Lower lobe of right lung (tissue), 2 donors: ENCODE data around the gene TNIK. TPM values are rescaled to one million over a fixed set of nuclear protein-coding genes. Genes with fewer than 3 reads are reported as not detected.

Source experiments
- ATAC-seq, 2 donors: fragments of 200-7000 bp; cut with Tn5 transposase; one replicate each; pipeline ENCODE4 v1.9.1; 2020 to 2022; ENCODE audit warnings: mild to moderate bottlenecking in 2 of 2, moderate library complexity in 2 of 2
- DNase-seq: peaks from one replicate; pipeline ENCODE4 v3.0.0-alpha.2; 2020
- H3K27ac ChIP-seq: fragments of 200-600 bp; one replicate; pipeline ENCODE4 v1.8.0; 2022
- H3K27me3 ChIP-seq: fragments of 200-600 bp; one replicate; pipeline ENCODE4 v1.8.0; 2022; ENCODE audit warnings: low read depth
- H3K36me3 ChIP-seq: fragments of 200-600 bp; one replicate; pipeline ENCODE4 v1.8.0; 2022; ENCODE audit warnings: mild to moderate bottlenecking
- H3K4me1 ChIP-seq: fragments of 200-600 bp; one replicate; pipeline ENCODE4 v1.8.0; 2022
- H3K4me3 ChIP-seq: fragments of 200-600 bp; one replicate; pipeline ENCODE4 v1.8.0; 2022; ENCODE audit warnings: mild to moderate bottlenecking
- H3K9me3 ChIP-seq: fragments of 200-600 bp; one replicate; pipeline ENCODE4 v1.8.0; 2022
- intact Hi-C: fragments of 100-400 bp; cut with DNase I; formaldehyde crosslinking; loops from one replicate; pipeline ENCODE4 v1.11.0; 2022
- total RNA-seq: library from RNA; stranded (reverse); fragmentation: NEBNext Ultra II Directional; extraction: Animal tissue kit (Norgen Biotek cat#: 25700); gene quantifications from one replicate; pipeline ENCODE4 v1.2.1, GENCODE V29; 2021
- TF ChIP-seq, protein P1 (sequence below): fragments of 200-600 bp; IDR thresholded peaks from one replicate; pipeline ENCODE4 v1.8.0; 2022; ENCODE audit warnings: antibody characterized with exemption, mild to moderate bottlenecking
- donor health status: DM: no; HTN: yes; CAD: no; lungs with severe emphysema.

The TNIK gene
- total RNA-seq, 1 donor from 2014 or later: 29.3 TPM

DNA sequence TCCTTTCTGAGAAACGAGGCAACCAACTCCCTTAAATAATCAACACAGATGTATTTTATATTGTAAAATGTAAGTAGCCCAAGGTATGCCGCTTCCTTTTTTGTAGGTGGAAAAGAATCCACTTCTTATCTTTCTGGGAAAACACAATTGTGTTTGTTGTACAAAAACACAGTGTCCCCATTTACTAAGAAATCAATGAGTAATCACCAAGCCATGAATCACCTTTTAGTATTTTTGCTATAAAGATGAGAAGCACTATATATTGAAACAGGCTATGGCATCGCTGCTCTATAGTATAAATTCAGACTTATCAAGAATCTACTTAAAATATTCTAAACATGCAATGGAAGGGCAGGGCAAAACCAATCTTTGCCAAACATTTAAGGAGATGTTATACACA is 104.0 kb downstream of the TNIK start:
- Histone ChIP-seq H3K27ac (peak overlapping the region; percentile 46), H3K4me1 (peaks cover 22% of the 10 kb centered on the region), H3K36me3 (no peaks in the 10 kb centered on the region), H3K27me3 (no peaks in the 10 kb centered on the region), H3K9me3 (no peaks in the 10 kb centered on the region), H3K4me3 (no peak overlapping the region)
- intact Hi-C loops: no loop called here
- ATAC-seq (no peak), DNase-seq (no peak)
- TF ChIP-seq, protein P1, sequence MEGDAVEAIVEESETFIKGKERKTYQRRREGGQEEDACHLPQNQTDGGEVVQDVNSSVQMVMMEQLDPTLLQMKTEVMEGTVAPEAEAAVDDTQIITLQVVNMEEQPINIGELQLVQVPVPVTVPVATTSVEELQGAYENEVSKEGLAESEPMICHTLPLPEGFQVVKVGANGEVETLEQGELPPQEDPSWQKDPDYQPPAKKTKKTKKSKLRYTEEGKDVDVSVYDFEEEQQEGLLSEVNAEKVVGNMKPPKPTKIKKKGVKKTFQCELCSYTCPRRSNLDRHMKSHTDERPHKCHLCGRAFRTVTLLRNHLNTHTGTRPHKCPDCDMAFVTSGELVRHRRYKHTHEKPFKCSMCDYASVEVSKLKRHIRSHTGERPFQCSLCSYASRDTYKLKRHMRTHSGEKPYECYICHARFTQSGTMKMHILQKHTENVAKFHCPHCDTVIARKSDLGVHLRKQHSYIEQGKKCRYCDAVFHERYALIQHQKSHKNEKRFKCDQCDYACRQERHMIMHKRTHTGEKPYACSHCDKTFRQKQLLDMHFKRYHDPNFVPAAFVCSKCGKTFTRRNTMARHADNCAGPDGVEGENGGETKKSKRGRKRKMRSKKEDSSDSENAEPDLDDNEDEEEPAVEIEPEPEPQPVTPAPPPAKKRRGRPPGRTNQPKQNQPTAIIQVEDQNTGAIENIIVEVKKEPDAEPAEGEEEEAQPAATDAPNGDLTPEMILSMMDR: no peak

DNA sequence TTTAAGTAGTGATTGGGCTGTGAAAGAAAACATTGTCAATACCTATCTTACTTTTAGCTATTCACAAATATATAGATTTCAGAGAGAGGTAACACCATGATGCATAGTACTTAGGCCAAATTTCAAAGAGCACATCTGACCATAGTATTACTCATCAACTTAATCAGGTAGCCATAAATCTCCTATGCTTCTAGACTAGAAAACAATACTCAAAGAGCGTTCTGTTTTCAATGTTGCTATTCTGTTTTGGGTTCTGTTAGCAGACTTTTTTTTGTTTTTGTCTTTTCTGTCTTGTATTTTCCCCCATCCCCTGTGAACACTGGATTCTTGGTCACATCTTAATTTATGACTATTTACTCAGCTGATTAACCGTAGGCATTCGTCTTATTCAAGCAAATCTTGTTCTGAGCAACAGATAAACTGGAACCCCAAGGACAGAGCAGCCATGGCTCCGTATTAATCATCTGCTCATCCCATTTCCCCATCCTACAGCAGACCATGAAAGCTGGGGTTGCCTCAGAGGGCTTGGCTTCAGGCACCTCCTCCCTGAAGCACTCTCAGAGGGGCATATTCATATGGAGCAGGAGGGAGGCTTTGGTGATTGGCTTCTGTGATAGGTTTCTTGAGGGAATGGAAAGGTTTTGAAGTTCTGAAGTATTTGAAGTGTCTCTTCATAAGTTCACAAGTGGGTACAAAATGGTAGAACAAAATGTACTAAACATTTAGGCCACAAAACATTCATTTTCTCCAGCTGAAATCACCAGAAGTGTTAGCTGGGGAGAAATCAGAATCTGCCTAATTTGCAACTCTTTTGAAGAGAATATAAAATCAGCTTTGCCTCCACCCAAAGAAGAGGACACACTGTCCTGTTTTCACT is 105.3 kb downstream of the TNIK start:
- no peaks in the 10 kb centered on the region for H3K36me3 ChIP-seq
- TF ChIP-seq, protein P1: no peak
- H3K9me3 ChIP-seq: no peaks in the 10 kb centered on the region
- ATAC-seq (peak; percentile 82 to 88), DNase-seq (no peak)
- no peaks in the 10 kb centered on the region for H3K27me3 ChIP-seq
- intact Hi-C loops: no loop called here
- no peak overlapping the region for H3K4me3 ChIP-seq
- H3K4me1 ChIP-seq: peaks cover 22% of the 10 kb centered on the region
- peak overlapping the region; percentile 46 for H3K27ac ChIP-seq

GRCh38 chr3:171354049-171354705 is 106.0 kb downstream of the TNIK start:
- no peak overlapping the region for H3K27ac ChIP-seq
- H3K27me3 ChIP-seq: no peaks in the 10 kb centered on the region

DNA sequence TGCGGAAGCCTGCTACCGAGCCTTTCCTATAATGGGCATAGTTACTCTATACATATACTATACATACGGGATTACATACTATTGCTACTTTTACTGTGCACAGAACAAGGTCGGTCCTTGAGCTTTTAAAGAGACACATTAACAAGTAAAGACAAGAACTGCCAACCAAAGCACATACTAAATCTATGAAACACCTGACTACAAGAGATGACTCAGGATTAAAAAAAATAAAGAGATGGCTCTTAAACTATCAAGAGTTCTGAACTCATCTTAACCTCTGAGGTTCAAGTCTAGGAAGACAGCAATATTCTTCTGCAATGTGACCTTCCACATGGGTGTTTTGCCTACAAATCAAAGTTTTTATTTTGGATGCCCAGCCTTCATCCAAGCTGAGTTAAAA is 106.8 kb downstream of the TNIK start:
- Histone ChIP-seq H3K9me3 (no peaks in the 10 kb centered on the region), H3K27ac (no peak overlapping the region), H3K36me3 (no peaks in the 10 kb centered on the region), H3K27me3 (no peaks in the 10 kb centered on the region), H3K4me3 (no peak overlapping the region), H3K4me1 (peaks cover 23% of the 10 kb centered on the region)
- DNase-seq: no peak
- TF ChIP-seq, protein P1: no peak
- intact Hi-C loops: no loop called here
- no peak for ATAC-seq

More at GRCh38 chr3:171354049-171354705, 106.0 kb downstream of the TNIK start:
- Histone ChIP-seq H3K9me3 (no peaks in the 10 kb centered on the region), H3K36me3 (no peaks in the 10 kb centered on the region), H3K4me1 (peaks cover 22% of the 10 kb centered on the region), H3K4me3 (no peak overlapping the region)
- TF ChIP-seq, protein P1: no peak
- no peak for DNase-seq
- no peak for ATAC-seq
- intact Hi-C loops: no loop called here

DNA sequence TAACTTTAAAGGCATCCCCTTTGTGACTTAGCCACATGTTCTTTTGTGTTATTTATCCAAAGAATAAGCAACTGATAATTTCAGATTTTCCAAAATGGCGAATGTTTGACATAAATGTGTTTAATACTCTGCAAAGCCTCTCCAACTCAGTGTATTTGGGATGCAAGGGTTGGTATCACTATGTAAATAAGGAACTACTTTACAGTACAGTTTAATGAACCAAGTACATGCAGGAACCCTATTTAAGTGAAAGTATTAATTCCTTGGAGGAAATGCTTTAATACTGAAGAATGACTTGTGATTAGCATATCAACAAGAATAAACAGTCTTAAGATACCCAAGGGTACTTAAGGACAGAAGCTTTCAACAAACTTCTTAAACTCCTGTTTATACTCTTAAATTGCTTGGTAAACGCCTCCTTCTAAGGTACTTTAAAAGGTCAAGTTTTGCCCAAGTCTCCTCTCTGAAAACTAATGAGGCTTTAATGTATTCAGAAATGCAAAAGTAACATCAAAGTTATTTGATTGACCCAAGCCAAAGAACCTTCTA is 107.7 kb downstream of the TNIK start:
- TF ChIP-seq, protein P1: no peak
- ATAC-seq: peak; percentile 64 to 75

More for the DNA sequence above, 107.7 kb downstream of the TNIK start:
- Histone ChIP-seq H3K27me3 (no peaks in the 10 kb centered on the region), H3K4me1 (peaks cover 29% of the 10 kb centered on the region), H3K4me3 (no peak overlapping the region), H3K9me3 (no peaks in the 10 kb centered on the region), H3K36me3 (no peaks in the 10 kb centered on the region), H3K27ac (no peak overlapping the region)
- intact Hi-C loops: no loop called here
- DNase-seq: no peak
